Ascending aorta (tissue), 2 donors: ENCODE results near the gene C22orf31. TPM values are rescaled to one million over a fixed set of nuclear protein-coding genes. Genes with fewer than 3 reads are reported as not detected.

ENCODE experiments used
- DNase-seq, 2 donors: peaks; one replicate each; pipeline ENCODE4 v3.0.0-alpha.2; 2019; ENCODE audit warnings: low spot score in 2 of 2
- H3K27ac ChIP-seq, 2 donors: fragments of 200-600 bp; sonication (generic); one replicate each; pipeline ENCODE4 v1.5.1; 2016 to 2017; ENCODE audit warnings: mild to moderate bottlenecking in 1 of 2
- H3K27me3 ChIP-seq: fragments of 200-600 bp; sonication (generic); one replicate; pipeline ENCODE4 v1.5.1; 2017
- H3K36me3 ChIP-seq, 2 donors: fragments of 200-600 bp; sonication (generic); one replicate each; pipeline ENCODE4 v1.5.1; 2016
- H3K4me1 ChIP-seq, 2 donors: fragments of 200-600 bp; sonication (generic); one replicate each; pipeline ENCODE4 v1.5.1; 2016 to 2017; ENCODE audit warnings: mild to moderate bottlenecking in 1 of 2
- H3K4me3 ChIP-seq, 2 donors: fragments of 200-600 bp; sonication (generic); one replicate each; pipeline ENCODE4 v1.5.1; 2016 to 2017; ENCODE audit warnings: mild to moderate bottlenecking in 1 of 2
- H3K9me3 ChIP-seq, 2 donors: fragments of 200-600 bp; sonication (generic); one replicate each; pipeline ENCODE4 v1.5.1; 2016
- intact Hi-C: fragments of 100-400 bp; cut with DNase I; formaldehyde crosslinking; loops from one replicate; pipeline ENCODE4 v1.15.1; 2023
- total RNA-seq: library from RNA; depleted of rRNA; stranded (reverse); fragments of >200 nt; gene quantifications from one replicate; pipeline ENCODE4 v1.1.0, GENCODE V29; 2016
- TF ChIP-seq, protein P1 (sequence below), 3 experiments: fragments of 200-600 bp in 2 of 3; fragments of 450-650 bp in 1 of 3; sonication (generic) in 2 of 3; IDR thresholded peaks; one replicate each; pipeline ENCODE4 v1.5.1; 2016 to 2019; ENCODE audit warnings: antibody characterized with exemption in 3 of 3, mild to moderate bottlenecking in 1 of 3, moderate library complexity in 1 of 3

Gene C22orf31
- total RNA-seq, 1 donor from 2014 or later, result not detected

DNA sequence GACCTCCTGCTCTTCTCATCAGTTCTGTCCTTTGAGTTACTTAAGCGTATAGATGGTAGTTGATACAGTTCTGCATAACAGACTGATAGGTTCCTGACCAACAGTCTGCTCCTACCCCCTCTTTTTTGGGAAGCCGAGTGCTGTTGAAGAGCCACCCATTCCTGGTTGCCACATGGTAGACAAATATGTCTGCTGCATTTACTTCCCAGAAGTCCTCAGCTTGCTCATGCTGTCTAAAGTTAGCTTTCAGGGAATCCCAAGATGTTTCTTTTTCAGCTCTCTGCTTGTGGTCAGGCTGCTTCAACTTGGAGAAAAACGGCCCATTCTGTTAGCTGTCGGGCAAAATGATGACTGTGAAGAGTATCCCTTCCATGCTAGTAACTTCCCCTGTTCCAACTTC is 48.7 kb downstream of the C22orf31 start:
- intact Hi-C loops, result no loop called here
- DNase-seq, result no peak
- TF ChIP-seq, protein P1, sequence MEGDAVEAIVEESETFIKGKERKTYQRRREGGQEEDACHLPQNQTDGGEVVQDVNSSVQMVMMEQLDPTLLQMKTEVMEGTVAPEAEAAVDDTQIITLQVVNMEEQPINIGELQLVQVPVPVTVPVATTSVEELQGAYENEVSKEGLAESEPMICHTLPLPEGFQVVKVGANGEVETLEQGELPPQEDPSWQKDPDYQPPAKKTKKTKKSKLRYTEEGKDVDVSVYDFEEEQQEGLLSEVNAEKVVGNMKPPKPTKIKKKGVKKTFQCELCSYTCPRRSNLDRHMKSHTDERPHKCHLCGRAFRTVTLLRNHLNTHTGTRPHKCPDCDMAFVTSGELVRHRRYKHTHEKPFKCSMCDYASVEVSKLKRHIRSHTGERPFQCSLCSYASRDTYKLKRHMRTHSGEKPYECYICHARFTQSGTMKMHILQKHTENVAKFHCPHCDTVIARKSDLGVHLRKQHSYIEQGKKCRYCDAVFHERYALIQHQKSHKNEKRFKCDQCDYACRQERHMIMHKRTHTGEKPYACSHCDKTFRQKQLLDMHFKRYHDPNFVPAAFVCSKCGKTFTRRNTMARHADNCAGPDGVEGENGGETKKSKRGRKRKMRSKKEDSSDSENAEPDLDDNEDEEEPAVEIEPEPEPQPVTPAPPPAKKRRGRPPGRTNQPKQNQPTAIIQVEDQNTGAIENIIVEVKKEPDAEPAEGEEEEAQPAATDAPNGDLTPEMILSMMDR (IDR thresholded peaks at IDR 0.05), result no peak
- Histone ChIP-seq H3K27ac (no peak overlapping the region), H3K4me3 (no peak overlapping the region), H3K36me3 (no peaks in the 10 kb centered on the region), H3K27me3 (no peaks in the 10 kb centered on the region), H3K9me3 (no peaks in the 10 kb centered on the region), H3K4me1 (peaks cover 0 to 31% of the 10 kb centered on the region in 2 donors)

DNA sequence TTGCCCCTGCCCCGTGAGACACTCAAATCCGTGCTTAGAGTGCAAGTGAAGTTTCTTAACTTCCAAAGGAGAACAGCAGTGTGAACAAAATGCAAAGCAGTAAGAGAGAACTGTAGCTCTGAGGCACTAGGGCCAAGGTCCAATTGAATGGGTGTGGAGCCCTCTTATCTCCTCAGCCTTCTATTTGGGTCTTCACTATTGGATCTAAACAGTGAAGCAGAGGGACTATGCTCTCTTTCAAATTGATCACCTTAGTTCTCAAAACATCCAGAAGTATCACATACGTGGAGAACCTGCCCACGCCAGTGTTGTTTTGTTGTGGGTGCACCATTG is 49.6 kb downstream of the C22orf31 start:
- intact Hi-C loops, result no loop called here
- H3K4me3 ChIP-seq, result no peak overlapping the region
- no peaks in the 10 kb centered on the region for H3K9me3 ChIP-seq
- H3K27ac ChIP-seq, result peak overlapping the region in 1 of 2 donors; percentile 11
- TF ChIP-seq, protein P1 (IDR thresholded peaks at IDR 0.05), result no peak
- peaks cover 0 to 31% of the 10 kb centered on the region in 2 donors for H3K4me1 ChIP-seq
- DNase-seq, result no peak
- no peaks in the 10 kb centered on the region for H3K36me3 ChIP-seq
- no peaks in the 10 kb centered on the region for H3K27me3 ChIP-seq

GRCh38 chr22:29011240-29012100 is 50.2 kb downstream of the C22orf31 start:
- Histone ChIP-seq H3K27ac (peak overlapping the region; percentile 39 to 53), H3K4me1 (peaks cover 0 to 31% of the 10 kb centered on the region in 2 donors), H3K9me3 (no peaks in the 10 kb centered on the region), H3K4me3 (no peak overlapping the region), H3K36me3 (no peaks in the 10 kb centered on the region), H3K27me3 (no peaks in the 10 kb centered on the region)
- TF ChIP-seq, protein P1 (IDR thresholded peaks at IDR 0.05), result no peak
- DNase-seq, result no peak
- intact Hi-C loops, result no loop called here

- Histone ChIP-seq H3K4me3 (no peak overlapping the region), H3K27ac (peak overlapping the region; percentile 35 to 74), H3K36me3 (no peaks in the 10 kb centered on the region), H3K4me1 (peaks cover 8 to 38% of the 10 kb centered on the region in 2 donors), H3K27me3 (no peaks in the 10 kb centered on the region), H3K9me3 (no peaks in the 10 kb centered on the region)
- intact Hi-C loops, result loop anchor here (1.0 kb wide), 1 partner anchor 21 kb away; no protein-coding TSS in a partner anchor
- TF ChIP-seq, protein P1 (IDR thresholded peaks at IDR 0.05), result no peak
- no peak for DNase-seq
Measured at GRCh38 chr22:29009148-29009547, 52.5 kb downstream of the C22orf31 start.

Other genes starting within 250 kb of the C22orf31 start
- 49.1 TPM for gene ZNRF3, start 178.3 kb downstream of the C22orf31 start, total RNA-seq
- gene KREMEN1, start 11.2 kb upstream of the C22orf31 start, total RNA-seq, result 10.7 TPM
- gene EMID1, start 144.1 kb upstream of the C22orf31 start, total RNA-seq, result 0.64 TPM
- gene RHBDD3, start 206.2 kb upstream of the C22orf31 start, total RNA-seq, result 254 TPM
- 133 TPM for gene EWSR1, start 206.4 kb upstream of the C22orf31 start, total RNA-seq
- 99.3 TPM for gene GAS2L1, start 244.8 kb upstream of the C22orf31 start, total RNA-seq